ENCODE results near the gene MRPL24.

Gene MRPL24

DNA sequence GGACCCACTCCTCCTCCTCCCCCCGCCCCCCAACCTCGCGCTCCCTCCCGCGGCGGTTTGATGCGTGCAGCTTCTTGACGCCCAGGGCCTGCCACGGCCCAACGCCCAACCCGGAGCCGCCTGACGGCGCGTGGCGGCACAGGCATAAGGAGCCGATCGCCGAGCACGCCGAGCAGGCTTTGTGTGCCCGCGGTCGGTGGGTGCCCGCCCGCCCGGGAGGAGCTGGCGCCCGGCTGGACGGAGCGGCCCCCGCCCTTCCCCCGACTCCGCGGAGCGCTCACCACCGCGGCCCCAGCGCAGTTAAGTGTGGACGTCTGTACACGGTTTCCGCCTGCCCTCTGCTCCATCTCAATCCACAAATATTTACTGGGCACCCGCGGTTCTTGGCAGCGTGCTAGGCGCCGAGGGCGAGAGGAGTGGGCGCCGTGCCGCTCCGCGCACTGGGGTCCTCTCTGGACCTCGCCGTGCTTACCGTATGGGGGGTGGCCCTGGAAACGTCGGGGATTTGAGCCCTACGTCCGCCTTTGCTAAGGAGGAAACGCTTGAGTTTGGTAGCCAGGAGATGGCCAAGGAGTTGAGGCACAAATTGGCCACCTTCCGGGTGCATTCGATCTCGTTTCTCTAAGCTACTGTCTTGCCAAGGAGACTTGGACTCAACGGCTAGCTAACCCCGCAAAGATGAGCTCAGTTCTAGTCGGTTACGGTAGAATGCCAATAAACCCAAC lies 11.0 kb upstream of the MRPL24 start (continued):
- TF ChIP-seq ZNF112 (tag by site-specific recombination; IDR thresholded peaks at IDR 0.05) (no peak), SALL2 (tag by site-specific recombination; IDR thresholded peaks at IDR 0.05; ENCODE audit: borderline replicate concordance) (no peak), ZNF555 (tag by site-specific recombination; conservative IDR thresholded peaks at IDR 0.05) (no peak), ZNF248 (tag by site-specific recombination; IDR thresholded peaks at IDR 0.05) (no peak), IKZF3 (tag by site-specific recombination; IDR thresholded peaks at IDR 0.05) (no peak), KLF1 (tag by site-specific recombination; IDR thresholded peaks at IDR 0.05) (peak; percentile 83), ZNF776 (tag by site-specific recombination; IDR thresholded peaks at IDR 0.05; ENCODE audit: borderline replicate concordance) (no peak), ZFP37 (tag by site-specific recombination; IDR thresholded peaks at IDR 0.05) (no peak), ZNF202 (tag by site-specific recombination; IDR thresholded peaks at IDR 0.05; ENCODE audit: borderline replicate concordance) (no peak), YY1 (tag by site-specific recombination; IDR thresholded peaks at IDR 0.05) (peak; percentile 29; the same call in 1 of the 2 replicates), OSR2 (tag by site-specific recombination; IDR thresholded peaks at IDR 0.05) (no peak), GLIS1 (tag by site-specific recombination; IDR thresholded peaks at IDR 0.05) (peak; percentile 88), ZNF561 (tag by site-specific recombination; IDR thresholded peaks at IDR 0.05; ENCODE audit: borderline replicate concordance) (peak; percentile 92; the same call in 1 of the 2 replicates), WT1 (tag by site-specific recombination; IDR thresholded peaks at IDR 0.05) (no peak; the same call in 1 of the 2 replicates), ZNF292 (tag by site-specific recombination; IDR thresholded peaks at IDR 0.05; ENCODE audit: borderline replicate concordance, low read depth) (no peak), ZNF366 (tag by site-specific recombination; conservative IDR thresholded peaks at IDR 0.05) (no peak), ZNF155 (tag by site-specific recombination; IDR thresholded peaks at IDR 0.05) (no peak), ZNF19 (tag by site-specific recombination; IDR thresholded peaks at IDR 0.05; ENCODE audit: low read depth) (no peak), ZEB2 (tag by site-specific recombination; IDR thresholded peaks at IDR 0.05) (no peak), ZNF132 (tag by site-specific recombination; IDR thresholded peaks at IDR 0.05; ENCODE audit: borderline replicate concordance) (no peak)
- TF ChIP-seq, protein P1, sequence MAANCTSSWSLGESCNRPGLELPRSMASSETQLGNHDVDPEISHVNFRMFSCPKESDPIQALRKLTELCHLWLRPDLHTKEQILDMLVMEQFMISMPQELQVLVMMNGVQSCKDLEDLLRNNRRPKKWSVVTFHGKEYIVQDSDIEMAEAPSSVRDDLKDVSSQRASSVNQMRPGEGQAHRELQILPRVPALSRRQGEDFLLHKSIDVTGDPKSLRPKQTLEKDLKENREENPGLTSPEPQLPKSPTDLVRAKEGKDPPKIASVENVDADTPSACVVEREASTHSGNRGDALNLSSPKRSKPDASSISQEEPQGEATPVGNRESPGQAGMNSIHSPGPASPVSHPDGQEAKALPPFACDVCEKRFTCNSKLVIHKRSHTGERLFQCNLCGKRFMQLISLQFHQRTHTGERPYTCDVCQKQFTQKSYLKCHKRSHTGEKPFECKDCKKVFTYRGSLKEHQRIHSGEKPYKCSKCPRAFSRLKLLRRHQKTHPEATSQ (tag by site-specific recombination; IDR thresholded peaks at IDR 0.05) = peak; percentile 70; the same call in 1 of the 2 replicates
- TF ChIP-seq, protein P2, sequence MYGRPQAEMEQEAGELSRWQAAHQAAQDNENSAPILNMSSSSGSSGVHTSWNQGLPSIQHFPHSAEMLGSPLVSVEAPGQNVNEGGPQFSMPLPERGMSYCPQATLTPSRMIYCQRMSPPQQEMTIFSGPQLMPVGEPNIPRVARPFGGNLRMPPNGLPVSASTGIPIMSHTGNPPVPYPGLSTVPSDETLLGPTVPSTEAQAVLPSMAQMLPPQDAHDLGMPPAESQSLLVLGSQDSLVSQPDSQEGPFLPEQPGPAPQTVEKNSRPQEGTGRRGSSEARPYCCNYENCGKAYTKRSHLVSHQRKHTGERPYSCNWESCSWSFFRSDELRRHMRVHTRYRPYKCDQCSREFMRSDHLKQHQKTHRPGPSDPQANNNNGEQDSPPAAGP (tag by site-specific recombination; IDR thresholded peaks at IDR 0.05) = peak; percentile 84
- TF ChIP-seq, protein P3, sequence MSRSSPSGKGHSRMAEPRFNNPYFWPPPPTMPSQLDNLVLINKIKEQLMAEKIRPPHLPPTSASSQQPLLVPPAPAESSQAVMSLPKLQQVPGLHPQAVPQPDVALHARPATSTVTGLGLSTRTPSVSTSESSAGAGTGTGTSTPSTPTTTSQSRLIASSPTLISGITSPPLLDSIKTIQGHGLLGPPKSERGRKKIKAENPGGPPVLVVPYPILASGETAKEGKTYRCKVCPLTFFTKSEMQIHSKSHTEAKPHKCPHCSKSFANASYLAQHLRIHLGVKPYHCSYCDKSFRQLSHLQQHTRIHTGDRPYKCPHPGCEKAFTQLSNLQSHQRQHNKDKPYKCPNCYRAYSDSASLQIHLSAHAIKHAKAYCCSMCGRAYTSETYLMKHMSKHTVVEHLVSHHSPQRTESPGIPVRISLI (tag by site-specific recombination; IDR thresholded peaks at IDR 0.05) = no peak
- TF ChIP-seq, protein P4, sequence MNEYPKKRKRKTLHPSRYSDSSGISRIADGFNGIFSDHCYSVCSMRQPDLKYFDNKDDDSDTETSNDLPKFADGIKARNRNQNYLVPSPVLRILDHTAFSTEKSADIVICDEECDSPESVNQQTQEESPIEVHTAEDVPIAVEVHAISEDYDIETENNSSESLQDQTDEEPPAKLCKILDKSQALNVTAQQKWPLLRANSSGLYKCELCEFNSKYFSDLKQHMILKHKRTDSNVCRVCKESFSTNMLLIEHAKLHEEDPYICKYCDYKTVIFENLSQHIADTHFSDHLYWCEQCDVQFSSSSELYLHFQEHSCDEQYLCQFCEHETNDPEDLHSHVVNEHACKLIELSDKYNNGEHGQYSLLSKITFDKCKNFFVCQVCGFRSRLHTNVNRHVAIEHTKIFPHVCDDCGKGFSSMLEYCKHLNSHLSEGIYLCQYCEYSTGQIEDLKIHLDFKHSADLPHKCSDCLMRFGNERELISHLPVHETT (tag by site-specific recombination; IDR thresholded peaks at IDR 0.05) = no peak
- TF ChIP-seq, protein P5, sequence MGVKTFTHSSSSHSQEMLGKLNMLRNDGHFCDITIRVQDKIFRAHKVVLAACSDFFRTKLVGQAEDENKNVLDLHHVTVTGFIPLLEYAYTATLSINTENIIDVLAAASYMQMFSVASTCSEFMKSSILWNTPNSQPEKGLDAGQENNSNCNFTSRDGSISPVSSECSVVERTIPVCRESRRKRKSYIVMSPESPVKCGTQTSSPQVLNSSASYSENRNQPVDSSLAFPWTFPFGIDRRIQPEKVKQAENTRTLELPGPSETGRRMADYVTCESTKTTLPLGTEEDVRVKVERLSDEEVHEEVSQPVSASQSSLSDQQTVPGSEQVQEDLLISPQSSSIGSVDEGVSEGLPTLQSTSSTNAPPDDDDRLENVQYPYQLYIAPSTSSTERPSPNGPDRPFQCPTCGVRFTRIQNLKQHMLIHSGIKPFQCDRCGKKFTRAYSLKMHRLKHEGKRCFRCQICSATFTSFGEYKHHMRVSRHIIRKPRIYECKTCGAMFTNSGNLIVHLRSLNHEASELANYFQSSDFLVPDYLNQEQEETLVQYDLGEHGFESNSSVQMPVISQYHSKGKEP (tag by site-specific recombination; IDR thresholded peaks at IDR 0.05) = peak; percentile 68
- TF ChIP-seq, protein P6, sequence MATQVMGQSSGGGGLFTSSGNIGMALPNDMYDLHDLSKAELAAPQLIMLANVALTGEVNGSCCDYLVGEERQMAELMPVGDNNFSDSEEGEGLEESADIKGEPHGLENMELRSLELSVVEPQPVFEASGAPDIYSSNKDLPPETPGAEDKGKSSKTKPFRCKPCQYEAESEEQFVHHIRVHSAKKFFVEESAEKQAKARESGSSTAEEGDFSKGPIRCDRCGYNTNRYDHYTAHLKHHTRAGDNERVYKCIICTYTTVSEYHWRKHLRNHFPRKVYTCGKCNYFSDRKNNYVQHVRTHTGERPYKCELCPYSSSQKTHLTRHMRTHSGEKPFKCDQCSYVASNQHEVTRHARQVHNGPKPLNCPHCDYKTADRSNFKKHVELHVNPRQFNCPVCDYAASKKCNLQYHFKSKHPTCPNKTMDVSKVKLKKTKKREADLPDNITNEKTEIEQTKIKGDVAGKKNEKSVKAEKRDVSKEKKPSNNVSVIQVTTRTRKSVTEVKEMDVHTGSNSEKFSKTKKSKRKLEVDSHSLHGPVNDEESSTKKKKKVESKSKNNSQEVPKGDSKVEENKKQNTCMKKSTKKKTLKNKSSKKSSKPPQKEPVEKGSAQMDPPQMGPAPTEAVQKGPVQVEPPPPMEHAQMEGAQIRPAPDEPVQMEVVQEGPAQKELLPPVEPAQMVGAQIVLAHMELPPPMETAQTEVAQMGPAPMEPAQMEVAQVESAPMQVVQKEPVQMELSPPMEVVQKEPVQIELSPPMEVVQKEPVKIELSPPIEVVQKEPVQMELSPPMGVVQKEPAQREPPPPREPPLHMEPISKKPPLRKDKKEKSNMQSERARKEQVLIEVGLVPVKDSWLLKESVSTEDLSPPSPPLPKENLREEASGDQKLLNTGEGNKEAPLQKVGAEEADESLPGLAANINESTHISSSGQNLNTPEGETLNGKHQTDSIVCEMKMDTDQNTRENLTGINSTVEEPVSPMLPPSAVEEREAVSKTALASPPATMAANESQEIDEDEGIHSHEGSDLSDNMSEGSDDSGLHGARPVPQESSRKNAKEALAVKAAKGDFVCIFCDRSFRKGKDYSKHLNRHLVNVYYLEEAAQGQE (tag by site-specific recombination; IDR thresholded peaks at IDR 0.05) = 0 out of 2 replicates have a peak, but pooled peaks have one; percentile 30
- TF ChIP-seq, protein P7, sequence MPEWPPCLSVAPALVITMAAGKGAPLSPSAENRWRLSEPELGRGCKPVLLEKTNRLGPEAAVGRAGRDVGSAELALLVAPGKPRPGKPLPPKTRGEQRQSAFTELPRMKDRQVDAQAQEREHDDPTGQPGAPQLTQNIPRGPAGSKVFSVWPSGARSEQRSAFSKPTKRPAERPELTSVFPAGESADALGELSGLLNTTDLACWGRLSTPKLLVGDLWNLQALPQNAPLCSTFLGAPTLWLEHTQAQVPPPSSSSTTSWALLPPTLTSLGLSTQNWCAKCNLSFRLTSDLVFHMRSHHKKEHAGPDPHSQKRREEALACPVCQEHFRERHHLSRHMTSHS (tag by site-specific recombination; IDR thresholded peaks at IDR 0.05) = no peak

All from HEK293 (cell line).